ENCODE results near the gene PPP1R12B. TPM values are rescaled to one million over a fixed set of nuclear protein-coding genes. Genes with fewer than 3 reads are reported as not detected.

Gene PPP1R12B
- total RNA-seq, 1 experiment from 2014 or later, result 13.1 TPM

- Histone ChIP-seq H3K9me3 (ENCODE audit: control insufficient read depth, insufficient read depth, low read depth, low read length) (no peaks in the 10 kb centered on the region), H3K4me3 (ENCODE audit: low read depth in 2 of 2, low read length in 2 of 2) (no peak overlapping the region), H3K36me3 (ENCODE audit: control insufficient read depth, insufficient read depth, low read length) (no peaks in the 10 kb centered on the region), H3K27ac (ENCODE audit: low read length) (no peak overlapping the region), H3K4me1 (ENCODE audit: control insufficient read depth, insufficient read depth, low read length) (no peaks in the 10 kb centered on the region), H3K27me3 (ENCODE audit: control insufficient read depth, insufficient read depth, low read length) (no peaks in the 10 kb centered on the region)
- CTCF ChIA-PET, result no interaction called here
- no TSS peak for BruUV-seq (replicated peaks)
- POLR2A ChIA-PET, result no interaction called here
- no peak for DNase-seq (ENCODE audit: low read depth, low spot score)
- intact Hi-C loops (cut with micrococcal nuclease; ENCODE audit: unreplicated experiment) (no loop called here), in situ Hi-C loops (cut with HindIII; ENCODE audit: low pct_unique_long_range_greater_than_20kb, low sequenced_read_pairs) (no loop called here)
- ATAC-seq, result no peak
- TF ChIP-seq SIN3A (IDR thresholded peaks at IDR 0.05; ENCODE audit: borderline replicate concordance, insufficient read depth, low read depth, low read length), result no peak
- no peak for TF ChIP-seq POLR2AphosphoS5 (IDR thresholded peaks at IDR 0.05; ENCODE audit: low read depth, low read length)
These were observed 219.9 kb downstream of the PPP1R12B start for GRCh38 chr1:202568410-202568809.

- ATAC-seq (no peak), DNase-seq (ENCODE audit: low read depth, low spot score) (no peak)
- Histone ChIP-seq H3K9me3 (ENCODE audit: control insufficient read depth, insufficient read depth, low read depth, low read length) (no peaks in the 10 kb centered on the region), H3K27me3 (ENCODE audit: control insufficient read depth, insufficient read depth, low read length) (no peaks in the 10 kb centered on the region), H3K4me1 (ENCODE audit: control insufficient read depth, insufficient read depth, low read length) (no peaks in the 10 kb centered on the region), H3K4me3 (ENCODE audit: low read depth in 2 of 2, low read length in 2 of 2) (no peak overlapping the region), H3K27ac (ENCODE audit: low read length) (no peak overlapping the region), H3K36me3 (ENCODE audit: control insufficient read depth, insufficient read depth, low read length) (no peaks in the 10 kb centered on the region)
- in situ Hi-C loops (cut with HindIII; ENCODE audit: low pct_unique_long_range_greater_than_20kb, low sequenced_read_pairs), result no loop called here
- no TSS peak for BruUV-seq (replicated peaks)
- ChIA-PET CTCF (no interaction called here), POLR2A (no interaction called here)
- intact Hi-C loops (cut with micrococcal nuclease; ENCODE audit: unreplicated experiment), result no loop called here
- TF ChIP-seq CTCF (IDR thresholded peaks at IDR 0.05) (0 out of 2 replicates have a peak, but pooled peaks have one; percentile 7), REST (IDR thresholded peaks at IDR 0.05; ENCODE audit: insufficient read depth in 1 of 2, low read depth in 2 of 2, low read length in 1 of 2) (no peak)
These were observed 220.3 kb downstream of the PPP1R12B start for GRCh38 chr1:202568826-202569225.

- no peak for ATAC-seq
- BruUV-seq (replicated peaks), result no TSS peak
- CTCF ChIA-PET, result no interaction called here
- Histone ChIP-seq H3K4me1 (ENCODE audit: control insufficient read depth, insufficient read depth, low read length) (no peaks in the 10 kb centered on the region), H3K27me3 (ENCODE audit: control insufficient read depth, insufficient read depth, low read length) (no peaks in the 10 kb centered on the region), H3K4me3 (ENCODE audit: low read depth in 2 of 2, low read length in 2 of 2) (no peak overlapping the region), H3K27ac (ENCODE audit: low read length) (no peak overlapping the region), H3K36me3 (ENCODE audit: control insufficient read depth, insufficient read depth, low read length) (no peaks in the 10 kb centered on the region), H3K9me3 (ENCODE audit: control insufficient read depth, insufficient read depth, low read depth, low read length) (no peaks in the 10 kb centered on the region)
- DNase-seq (ENCODE audit: low read depth, low spot score), result no peak
- in situ Hi-C loops (cut with HindIII; ENCODE audit: low pct_unique_long_range_greater_than_20kb, low sequenced_read_pairs), result no loop called here
- TF ChIP-seq SIN3A (IDR thresholded peaks at IDR 0.05; ENCODE audit: borderline replicate concordance, insufficient read depth, low read depth, low read length), result no peak
- intact Hi-C loops (cut with micrococcal nuclease; ENCODE audit: unreplicated experiment), result no loop called here
- POLR2A ChIA-PET, result no interaction called here
These were observed 221.2 kb downstream of the PPP1R12B start for GRCh38 chr1:202569393-202570322.

Measured in Panc1 (cell line).